HG03103 (cell line): ENCODE measurements around the gene SYTL1.

Experiments used
- ATAC-seq: cut with Tn5 transposase; IDR thresholded peaks from one replicate; pipeline ENCODE4 v1.9.1; 2021; ENCODE audit warnings: low read depth; ENCODE audit not compliant: unreplicated experiment

Gene SYTL1, protein sequence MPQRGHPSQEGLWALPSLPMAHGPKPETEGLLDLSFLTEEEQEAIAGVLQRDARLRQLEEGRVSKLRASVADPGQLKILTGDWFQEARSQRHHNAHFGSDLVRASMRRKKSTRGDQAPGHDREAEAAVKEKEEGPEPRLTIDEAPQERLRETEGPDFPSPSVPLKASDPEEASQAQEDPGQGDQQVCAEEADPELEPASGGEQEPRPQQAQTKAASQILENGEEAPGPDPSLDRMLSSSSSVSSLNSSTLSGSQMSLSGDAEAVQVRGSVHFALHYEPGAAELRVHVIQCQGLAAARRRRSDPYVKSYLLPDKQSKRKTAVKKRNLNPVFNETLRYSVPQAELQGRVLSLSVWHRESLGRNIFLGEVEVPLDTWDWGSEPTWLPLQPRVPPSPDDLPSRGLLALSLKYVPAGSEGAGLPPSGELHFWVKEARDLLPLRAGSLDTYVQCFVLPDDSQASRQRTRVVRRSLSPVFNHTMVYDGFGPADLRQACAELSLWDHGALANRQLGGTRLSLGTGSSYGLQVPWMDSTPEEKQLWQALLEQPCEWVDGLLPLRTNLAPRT

GRCh38 chr1:27341525-27342252, at the start of gene SYTL1:
Gene SYTL1, plus strand, starts transcription at chr1:27342022. Its CDS starts 3,313 bp downstream, at chr1:27345335.
- ATAC-seq: peak; percentile 53

- ATAC-seq: no peak
These were observed 49.7 kb upstream of the SYTL1 start for GRCh38 chr1:27292106-27292505.

- ATAC-seq: no peak
These were observed 47.9 kb upstream of the SYTL1 start for GRCh38 chr1:27293915-27294314.

- ATAC-seq: no peak
These were observed 45.0 kb upstream of the SYTL1 start for GRCh38 chr1:27296773-27297291.

DNA sequence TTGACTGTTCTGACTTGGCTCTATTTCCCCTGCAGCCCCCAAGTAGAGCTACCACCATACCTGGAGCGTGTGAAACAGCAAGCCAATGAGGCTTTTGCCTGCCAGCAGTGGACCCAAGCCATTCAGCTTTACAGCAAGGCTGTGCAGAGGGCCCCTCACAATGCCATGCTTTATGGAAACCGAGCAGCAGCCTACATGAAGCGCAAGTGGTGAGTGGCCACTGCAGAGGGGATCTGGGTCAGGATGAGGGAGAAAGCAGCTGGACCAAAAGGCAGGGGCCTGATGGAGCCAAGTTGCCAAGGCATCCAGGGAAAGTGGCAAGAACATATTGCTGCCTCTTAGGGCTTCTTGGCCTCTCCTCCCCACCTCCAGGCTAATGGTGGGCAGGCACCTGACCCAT, 43.9 kb upstream of the SYTL1 start:
- no peak for ATAC-seq

DNA sequence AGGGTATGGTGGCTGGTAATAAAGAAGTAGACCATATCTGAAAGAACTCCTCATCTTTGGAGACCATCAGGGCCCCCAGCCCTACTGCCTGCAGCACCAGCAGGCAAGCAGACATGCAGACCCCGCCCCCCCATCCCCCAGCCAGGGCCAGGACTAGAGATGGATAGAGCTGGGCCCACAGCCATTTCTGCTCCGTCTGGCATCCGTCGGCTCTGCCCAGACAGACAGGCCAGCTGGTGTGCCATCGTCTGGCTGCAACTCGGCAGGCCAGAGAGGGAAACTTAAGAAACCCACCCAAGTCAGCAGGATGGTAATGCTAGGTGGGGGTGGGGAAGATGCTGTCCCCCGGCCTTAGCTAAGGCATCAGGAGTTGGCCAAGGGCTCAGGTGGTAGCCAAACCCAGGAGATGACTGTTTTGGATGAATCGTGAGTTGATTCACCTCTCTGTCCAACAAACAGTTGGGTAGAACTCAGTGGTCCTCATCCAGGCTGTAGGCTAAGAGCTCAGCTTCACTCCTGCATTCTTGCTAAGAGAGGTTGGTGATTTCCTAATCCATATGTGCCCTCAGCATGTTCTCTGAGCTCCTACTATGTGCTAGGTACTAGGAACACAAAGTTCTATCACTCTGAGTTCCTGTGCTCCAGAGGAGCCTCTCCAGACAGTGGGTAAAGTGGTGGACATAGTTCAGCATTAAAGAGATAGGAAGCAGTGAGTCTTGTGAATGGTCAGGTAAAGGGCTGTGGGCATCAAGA, 43.0 kb upstream of the SYTL1 start:
- no peak for ATAC-seq

DNA sequence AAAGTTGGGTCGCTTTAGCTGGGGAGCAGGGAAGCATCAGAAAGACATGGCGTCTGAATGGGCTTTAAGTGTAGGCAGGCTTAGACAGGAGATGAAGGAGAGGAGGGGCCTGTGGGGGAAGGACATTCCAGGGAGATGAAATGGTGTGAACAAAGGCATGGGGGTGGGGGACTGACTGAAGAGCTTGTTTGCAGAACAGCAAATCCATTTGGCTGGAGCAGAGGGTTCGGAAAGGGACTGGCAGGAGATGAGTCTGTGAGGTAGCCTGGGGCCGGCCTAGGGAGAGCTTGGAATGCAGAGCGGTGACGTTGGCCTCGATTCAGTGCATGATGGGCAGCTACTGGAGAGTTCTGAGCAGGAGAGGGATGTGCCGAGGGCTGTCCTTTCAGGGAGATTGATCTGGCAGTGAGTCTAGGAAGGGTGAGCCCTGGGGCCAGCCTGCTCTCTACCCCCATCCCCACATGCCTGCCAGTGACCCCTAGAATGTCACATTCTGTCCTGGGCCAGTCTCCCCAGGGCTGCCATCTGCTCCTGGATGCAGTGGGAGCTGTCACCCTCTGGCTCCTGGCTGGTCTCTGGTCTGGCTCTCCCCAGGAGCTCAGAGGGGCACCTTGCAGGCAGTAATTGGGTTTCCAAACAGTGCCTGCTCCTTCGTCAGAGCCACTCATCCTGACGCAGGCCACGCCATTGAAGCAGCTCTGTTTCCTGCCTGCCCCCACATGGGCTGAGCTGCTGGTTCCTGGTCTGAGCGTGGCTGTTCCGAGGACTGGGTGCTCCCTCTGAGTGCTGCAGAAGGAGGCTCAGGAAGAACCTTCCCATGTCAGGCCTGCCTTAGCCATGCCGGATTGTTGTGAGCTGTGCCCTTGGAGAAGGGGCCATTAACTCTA, 42.2 kb upstream of the SYTL1 start:
- no peak for ATAC-seq

GRCh38 chr1:27300341-27301051, 41.3 kb upstream of the SYTL1 start:
- no peak for ATAC-seq

- no peak for ATAC-seq
These were observed 40.8 kb upstream of the SYTL1 start for GRCh38 chr1:27301052-27301422.

DNA sequence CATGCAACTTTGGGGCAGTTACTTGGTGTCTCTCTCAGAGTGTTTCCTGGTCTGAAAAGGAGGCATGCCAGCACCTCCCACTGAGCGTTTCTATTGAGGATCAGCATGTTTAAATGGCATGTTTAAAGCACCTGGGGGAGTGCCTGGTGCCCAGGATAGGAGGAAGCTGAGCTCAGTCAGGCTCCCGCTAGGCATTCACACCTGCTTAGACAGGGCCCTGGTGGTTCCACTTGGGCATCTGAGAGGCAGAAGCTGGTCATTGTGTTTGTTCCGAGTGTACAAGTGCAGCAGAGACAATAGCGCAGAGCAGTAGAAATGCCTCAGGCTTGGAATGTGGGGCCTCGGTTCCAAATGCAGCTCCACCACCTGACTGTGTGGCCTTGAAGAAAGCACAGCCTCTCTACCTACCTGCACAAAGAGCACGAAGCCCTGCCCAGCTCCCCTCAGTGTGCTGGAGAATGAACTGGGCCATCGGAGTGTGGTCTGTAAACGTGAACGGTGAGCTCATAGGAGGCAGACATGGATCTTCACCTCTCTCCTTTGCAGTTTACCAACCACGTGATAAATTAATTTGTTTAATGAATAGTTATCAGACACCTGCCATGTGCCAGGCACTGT, 40.1 kb upstream of the SYTL1 start:
- no peak for ATAC-seq

- ATAC-seq: no peak
These were observed 39.2 kb upstream of the SYTL1 start for GRCh38 chr1:27302612-27303011.

- no peak for ATAC-seq
These were observed 38.3 kb upstream of the SYTL1 start for GRCh38 chr1:27303509-27303908.

GRCh38 chr1:27306071-27306470, 35.8 kb upstream of the SYTL1 start:
- ATAC-seq: no peak

GRCh38 chr1:27306892-27307761, 34.7 kb upstream of the SYTL1 start:
- no peak for ATAC-seq

GRCh38 chr1:27307874-27308598, 33.8 kb upstream of the SYTL1 start:
- no peak for ATAC-seq

GRCh38 chr1:27314169-27314568, 27.7 kb upstream of the SYTL1 start:
- ATAC-seq: no peak

DNA sequence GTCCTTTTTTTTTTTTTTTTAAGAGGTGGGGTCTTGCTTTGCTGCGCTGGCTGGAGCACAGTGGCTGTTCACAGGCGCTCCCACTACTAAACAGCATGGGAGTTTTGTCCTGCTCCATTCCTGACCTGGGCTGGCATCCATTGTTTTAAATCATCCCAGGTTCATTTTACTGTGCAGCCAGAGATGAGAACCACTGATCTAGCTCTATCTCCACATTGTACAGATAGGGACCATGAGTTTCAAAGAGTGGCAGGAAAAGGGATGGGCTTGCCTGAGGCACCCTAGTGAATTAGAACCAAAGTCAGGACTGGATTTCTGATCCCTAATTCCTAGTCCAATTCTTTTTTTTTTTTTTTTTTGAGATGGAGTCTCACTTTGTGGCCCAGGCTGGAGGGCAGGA, 27.1 kb upstream of the SYTL1 start:
- no peak for ATAC-seq
